H1 (cell line): ENCODE measurements around the gene CHRNA4. TPM values are rescaled to one million over a fixed set of nuclear protein-coding genes. Genes with fewer than 3 reads are reported as not detected.

ENCODE experiments used
- BRCA1 ChIP-seq: IDR thresholded peaks from 2 replicates; pipeline ENCODE4 v1.6.1; 2012; ENCODE audit warnings: low read depth, low read length, improper control_type of control experiment
- CTBP2 ChIP-seq: IDR thresholded peaks from 2 replicates; pipeline ENCODE4 v1.7.0; 2011; ENCODE audit warnings: borderline replicate concordance, mild to moderate bottlenecking, moderate library complexity, mixed read lengths, low read length; ENCODE audit not compliant: insufficient read depth, insufficient read length
- JUN ChIP-seq: IDR thresholded peaks from 2 replicates; pipeline ENCODE4 v1.6.1; 2011; ENCODE audit warnings: low read depth, mild to moderate bottlenecking, improper control_type of control experiment, low read length
- RBBP5 ChIP-seq: IDR thresholded peaks from 2 replicates; pipeline ENCODE4 v1.7.1; 2012; ENCODE audit warnings: low read depth, mild to moderate bottlenecking, inconsistent platforms, low read length, moderate library complexity, borderline replicate concordance
- polyA plus RNA-seq, 7 experiments: library from polyadenylated mRNA; depleted of rRNA in 3 of 7; stranded (reverse) in 5 of 7; unstranded in 2 of 7; fragments of >200 nt in 5 of 7; fragments of 200-250 nt in 2 of 7; gene quantifications; 1 replicate in 5 of 7; 2 replicates in 1 of 7; 4 replicates in 1 of 7; pipeline versions ENCODE4 v1.2.1 to v1.2.3, GENCODE V29; 2011 to 2013; ENCODE audit warnings: missing spikeins in 2 of 7, mixed read lengths in 2 of 7
- total RNA-seq: library from RNA; stranded (reverse); fragmentation: NEBNext Ultra II Directional; extraction: Animal tissue kit (Norgen Biotek cat#: 25700); gene quantifications from 2 replicates; pipeline ENCODE4 v1.2.1, GENCODE V29; 2021
- TF ChIP-seq, protein P1 (sequence below): IDR thresholded peaks from 2 replicates; pipeline ENCODE4 v1.6.1; 2012; ENCODE audit warnings: inconsistent platforms

Gene CHRNA4
- total and polyA plus RNA-seq, 2 of the 8 experiments (the other 6 are each of a cell fraction or from before 2014, with no cell fraction given), result 4.3 to 5.7 TPM

- no peak for TF ChIP-seq CTBP2
- no peak for TF ChIP-seq RBBP5
- no peak for TF ChIP-seq BRCA1
- TF ChIP-seq, protein P1, sequence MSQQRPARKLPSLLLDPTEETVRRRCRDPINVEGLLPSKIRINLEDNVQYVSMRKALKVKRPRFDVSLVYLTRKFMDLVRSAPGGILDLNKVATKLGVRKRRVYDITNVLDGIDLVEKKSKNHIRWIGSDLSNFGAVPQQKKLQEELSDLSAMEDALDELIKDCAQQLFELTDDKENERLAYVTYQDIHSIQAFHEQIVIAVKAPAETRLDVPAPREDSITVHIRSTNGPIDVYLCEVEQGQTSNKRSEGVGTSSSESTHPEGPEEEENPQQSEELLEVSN, result no peak
- no peak for TF ChIP-seq JUN
Observed at GRCh38 chr20:63312690-63313348, 48.3 kb downstream of the CHRNA4 start (continued).
